Body of pancreas (tissue), 4 donors: ENCODE data around the gene PPP1CA. TPM values are rescaled to one million over a fixed set of nuclear protein-coding genes. Genes with fewer than 3 reads are reported as not detected.
A peak's percentile ranks its signal among the peaks of the same experiment; 100 is the strongest.

Experiments
- ATAC-seq: fragments of 150-250 bp; one replicate; pipeline ENCODE4 v1.9.1; 2016
- DNase-seq, 4 donors: peaks; one replicate each; pipeline ENCODE4 v3.0.0-alpha.2; 2019
- H3K27ac ChIP-seq, 4 donors: fragments of 200-600 bp; sonication (generic); 1 replicate in 3 of 4; 2 replicates in 1 of 4; pipeline versions ENCODE4 v1.5.1 to v1.6.1; 2016 to 2019; ENCODE audit warnings: mild to moderate bottlenecking in 1 of 4, mixed read lengths in 1 of 4, moderate library complexity in 1 of 4
- H3K27me3 ChIP-seq, 2 donors: fragments of 200-600 bp; sonication (generic); one replicate each; pipeline ENCODE4 v1.6.0; 2016; ENCODE audit warnings: mild to moderate bottlenecking in 1 of 2
- H3K36me3 ChIP-seq, 2 donors: fragments of 200-600 bp; sonication (generic); replicated peaks in 1 of 2; 2 replicates each; pipeline ENCODE4 v1.5.1; 2016; ENCODE audit warnings: low read depth in 2 of 2; ENCODE audit not compliant: insufficient read depth in 1 of 2
- H3K4me1 ChIP-seq: fragments of 200-600 bp; sonication (generic); one replicate; pipeline ENCODE4 v1.6.0; 2016
- H3K4me3 ChIP-seq, 2 donors: fragments of 200-600 bp; sonication (generic); 1 replicate in 1 of 2; 2 replicates in 1 of 2; pipeline ENCODE4 v1.5.1; 2016 to 2019
- H3K9me3 ChIP-seq, 3 donors: fragments of 200-600 bp; sonication (generic); 1 replicate in 2 of 3; 2 replicates in 1 of 3; pipeline ENCODE4 v1.5.1; 2016
- CTCF ChIP-seq, 7 experiments: fragments of 450-650 bp in 4 of 7; fragments of 200-600 bp in 3 of 7; sonication (generic) in 3 of 7; IDR thresholded peaks; one replicate each; pipeline ENCODE4 v1.5.1; 2016 to 2019; ENCODE audit warnings: antibody characterized with exemption in 7 of 7
- POLR2A ChIP-seq, 3 donors: fragments of 450-650 bp; IDR thresholded peaks; one replicate each; pipeline ENCODE4 v1.6.1; 2016; ENCODE audit warnings: antibody characterized with exemption in 3 of 3, mild to moderate bottlenecking in 2 of 3
- WGBS, 2 donors: methylation state at CpG; one replicate each; pipeline ENCODE4 v1.1.5; 2017; 5-methylcytosine and 5-hydroxymethylcytosine counted together
- intact Hi-C: fragments of 100-400 bp; cut with DNase I; formaldehyde crosslinking; loops from one replicate; pipeline ENCODE4 v1.15.1; 2023
- total RNA-seq, 2 donors: library from RNA; depleted of rRNA; stranded (reverse); fragments of >200 nt; gene quantifications; one replicate each; pipeline ENCODE4 v1.1.0, GENCODE V29; 2016

PPP1CA gene
- total RNA-seq, 2 donors from 2014 or later, result 81.1 to 104 TPM

DNA sequence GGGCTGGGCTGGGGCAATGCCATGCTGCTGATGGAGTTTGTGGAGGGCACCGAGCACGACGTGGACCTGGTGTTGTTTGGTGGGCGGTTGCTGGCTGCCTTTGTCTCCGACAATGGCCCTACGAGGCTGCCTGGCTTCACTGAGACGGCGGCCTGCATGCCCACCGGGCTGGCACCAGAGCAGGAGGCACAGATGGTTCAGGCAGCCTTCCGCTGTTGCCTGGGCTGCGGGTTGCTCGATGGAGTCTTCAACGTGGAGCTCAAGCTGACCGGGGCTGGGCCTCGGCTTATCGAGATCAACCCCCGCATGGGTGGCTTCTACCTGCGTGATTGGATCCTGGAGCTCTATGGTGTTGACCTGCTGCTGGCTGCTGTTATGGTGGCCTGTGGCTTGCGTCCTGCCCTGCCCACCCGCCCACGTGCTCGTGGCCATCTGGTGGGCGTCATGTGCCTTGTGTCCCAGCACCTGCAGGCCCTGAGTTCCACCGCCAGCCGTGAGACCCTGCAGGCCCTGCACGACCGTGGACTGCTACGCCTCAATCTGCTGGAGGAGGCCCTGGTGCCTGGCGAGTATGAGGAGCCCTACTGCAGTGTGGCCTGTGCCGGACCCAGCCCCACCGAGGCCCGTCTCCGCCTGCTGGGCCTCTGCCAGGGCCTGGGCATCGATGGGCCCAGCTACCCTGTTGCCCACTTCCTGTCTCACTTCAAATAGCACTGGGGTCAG is 22.4 kb upstream of the PPP1CA start:
- ATAC-seq (no peak), DNase-seq (no peak)
- Histone ChIP-seq H3K36me3 (no peaks in the 10 kb centered on the region), H3K27ac (no peak overlapping the region), H3K4me3 (no peak overlapping the region), H3K4me1 (peaks cover 29% of the 10 kb centered on the region), H3K27me3 (no peaks in the 10 kb centered on the region), H3K9me3 (no peaks in the 10 kb centered on the region)
- intact Hi-C loops, result no loop called here
- TF ChIP-seq POLR2A (IDR thresholded peaks at IDR 0.05) (no peak), CTCF (IDR thresholded peaks at IDR 0.05) (no peak)
- WGBS, 2 donors, result 89% methylated on average over 31 of the region's 34 CpGs; no CpG with 5 or more reads in 1 of the 2 donors

GRCh38 chr11:67423466-67423865 is 21.8 kb upstream of the PPP1CA start:
- Histone ChIP-seq H3K4me3 (no peak overlapping the region), H3K36me3 (no peaks in the 10 kb centered on the region), H3K9me3 (no peaks in the 10 kb centered on the region), H3K27ac (no peak overlapping the region), H3K4me1 (peaks cover 33% of the 10 kb centered on the region), H3K27me3 (no peaks in the 10 kb centered on the region)
- 94% methylated on average over 5 to 13 of the region's 13 CpGs for WGBS, 2 donors
- no peak for TF ChIP-seq POLR2A (IDR thresholded peaks at IDR 0.05)
- TF ChIP-seq CTCF (IDR thresholded peaks at IDR 0.05), result no peak
- DNase-seq (no peak), ATAC-seq (no peak)
- intact Hi-C loops, result no loop called here

- no peaks in the 10 kb centered on the region for H3K27me3 ChIP-seq
- DNase-seq (no peak), ATAC-seq (no peak)
- intact Hi-C loops, result no loop called here
- no peak overlapping the region for H3K4me3 ChIP-seq
- no peaks in the 10 kb centered on the region for H3K36me3 ChIP-seq
- H3K4me1 ChIP-seq, result peaks cover 38% of the 10 kb centered on the region
- H3K9me3 ChIP-seq, result no peaks in the 10 kb centered on the region
- H3K27ac ChIP-seq, result no peak overlapping the region
- 75% methylated on average over 6 of the region's 6 CpGs for WGBS, 2 donors
- no peak for TF ChIP-seq POLR2A (IDR thresholded peaks at IDR 0.05)
- TF ChIP-seq CTCF (IDR thresholded peaks at IDR 0.05), result no peak
Observed at GRCh38 chr11:67422891-67423290, 21.2 kb upstream of the PPP1CA start.

- DNase-seq, result no peak
- Histone ChIP-seq H3K4me3 (no peak overlapping the region), H3K27ac (peak overlapping the region; percentile 52 to 98 (median 89)), H3K27me3 (no peaks in the 10 kb centered on the region), H3K9me3 (no peaks in the 10 kb centered on the region), H3K36me3 (no peaks in the 10 kb centered on the region), H3K4me1 (peaks cover 43% of the 10 kb centered on the region)
- WGBS, 2 donors, result 67 to 74% methylated on average over 21 to 22 of the region's 22 CpGs
- peak in 2 of 3 donors; percentile 70 for TF ChIP-seq POLR2A (IDR thresholded peaks at IDR 0.05)
- no peak for TF ChIP-seq CTCF (IDR thresholded peaks at IDR 0.05)
- intact Hi-C loops, result no loop called here
- ATAC-seq, result peak; percentile 7
Observed at GRCh38 chr11:67421430-67422031, 19.9 kb upstream of the PPP1CA start.
